ENCODE data around the gene FAM163A.

The FAM163A gene

DNA sequence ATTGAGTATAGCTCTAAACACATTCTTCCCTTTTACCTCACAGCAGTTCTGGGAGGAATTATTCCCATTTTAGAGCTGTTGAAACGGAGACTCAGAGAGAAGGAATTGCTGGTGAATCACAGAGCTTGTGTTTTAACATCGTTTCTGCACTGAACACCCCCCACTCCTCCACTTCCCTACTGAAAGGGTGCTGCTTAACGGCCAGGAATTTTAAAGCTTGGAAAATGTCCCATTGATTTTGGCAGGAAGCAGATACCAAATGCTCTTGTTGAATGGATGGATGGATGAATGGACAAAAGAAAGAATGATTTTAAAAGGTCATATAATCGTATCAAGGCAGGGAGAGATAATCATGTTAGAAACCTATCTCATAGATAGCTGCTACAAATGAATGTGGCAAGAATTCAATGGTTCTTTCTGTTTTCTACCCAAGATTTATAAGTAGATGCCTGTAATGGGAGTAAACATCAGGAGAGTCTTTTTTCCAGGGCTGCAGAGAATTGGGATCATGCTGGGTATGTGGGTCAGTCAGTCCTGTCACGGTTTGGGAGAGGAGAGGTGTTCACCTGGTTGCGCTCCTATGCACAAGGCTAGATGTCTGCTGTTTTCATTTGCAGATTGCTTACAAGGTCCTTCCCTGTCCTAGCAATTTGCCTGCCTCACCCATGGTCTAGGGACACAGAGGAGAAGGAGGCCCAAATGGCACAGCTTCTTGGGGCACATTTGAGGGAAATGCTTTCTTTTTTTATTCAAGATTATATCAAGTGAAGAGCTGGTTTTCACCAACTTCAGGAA lies 19.0 kb downstream of the FAM163A start:
- no peak for DNase-seq (ENCODE audit: low read depth)
- TF ChIP-seq, protein P1, sequence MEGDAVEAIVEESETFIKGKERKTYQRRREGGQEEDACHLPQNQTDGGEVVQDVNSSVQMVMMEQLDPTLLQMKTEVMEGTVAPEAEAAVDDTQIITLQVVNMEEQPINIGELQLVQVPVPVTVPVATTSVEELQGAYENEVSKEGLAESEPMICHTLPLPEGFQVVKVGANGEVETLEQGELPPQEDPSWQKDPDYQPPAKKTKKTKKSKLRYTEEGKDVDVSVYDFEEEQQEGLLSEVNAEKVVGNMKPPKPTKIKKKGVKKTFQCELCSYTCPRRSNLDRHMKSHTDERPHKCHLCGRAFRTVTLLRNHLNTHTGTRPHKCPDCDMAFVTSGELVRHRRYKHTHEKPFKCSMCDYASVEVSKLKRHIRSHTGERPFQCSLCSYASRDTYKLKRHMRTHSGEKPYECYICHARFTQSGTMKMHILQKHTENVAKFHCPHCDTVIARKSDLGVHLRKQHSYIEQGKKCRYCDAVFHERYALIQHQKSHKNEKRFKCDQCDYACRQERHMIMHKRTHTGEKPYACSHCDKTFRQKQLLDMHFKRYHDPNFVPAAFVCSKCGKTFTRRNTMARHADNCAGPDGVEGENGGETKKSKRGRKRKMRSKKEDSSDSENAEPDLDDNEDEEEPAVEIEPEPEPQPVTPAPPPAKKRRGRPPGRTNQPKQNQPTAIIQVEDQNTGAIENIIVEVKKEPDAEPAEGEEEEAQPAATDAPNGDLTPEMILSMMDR (IDR thresholded peaks at IDR 0.05; ENCODE audit: control insufficient read depth, extremely low read depth, insufficient read depth) = no peak
- no peak overlapping the region for H3K4me3 ChIP-seq (ENCODE audit: low read depth, low read length)

DNA sequence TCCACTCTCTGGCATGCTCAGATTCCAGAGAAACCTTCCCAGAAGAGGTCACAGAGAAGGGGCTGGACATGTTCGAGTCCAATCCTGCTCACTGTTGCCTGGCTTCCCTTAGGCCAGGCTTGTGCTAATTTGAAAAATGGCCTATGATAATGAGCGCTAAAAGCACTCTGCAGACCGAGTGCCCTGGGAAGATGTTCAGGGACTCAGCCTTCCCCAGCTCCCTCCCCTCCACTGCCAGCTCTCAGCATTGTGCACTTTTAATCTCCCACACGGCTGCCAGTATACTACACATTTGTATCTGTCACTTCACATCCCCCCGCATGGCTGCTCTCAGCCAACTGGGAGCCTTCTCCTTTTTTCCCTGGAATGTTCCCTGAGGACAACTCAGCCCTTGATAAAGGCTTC lies 24.1 kb downstream of the FAM163A start:
- no peak overlapping the region for H3K4me3 ChIP-seq (ENCODE audit: low read depth, low read length)
- no peak for DNase-seq (ENCODE audit: low read depth)
- TF ChIP-seq, protein P1 (IDR thresholded peaks at IDR 0.05; ENCODE audit: control insufficient read depth, extremely low read depth, insufficient read depth) = no peak

DNA sequence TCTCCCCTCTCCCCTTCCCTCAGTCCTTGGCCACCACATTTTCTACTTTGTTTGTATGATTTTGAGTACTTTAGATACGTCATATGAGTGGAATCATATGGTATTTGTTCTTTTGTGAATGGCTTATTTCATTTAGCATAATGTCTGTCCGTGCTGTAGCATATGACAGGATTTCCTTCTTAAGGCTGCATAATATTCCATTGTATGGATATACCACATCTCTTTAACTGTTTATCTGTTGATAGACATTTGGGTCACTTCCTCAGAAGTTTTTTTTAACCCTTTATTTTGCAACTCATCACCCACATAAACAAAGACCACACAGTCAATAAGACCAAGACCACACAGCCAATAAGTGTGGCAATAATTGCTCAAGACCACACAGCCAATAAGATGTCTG lies 24.9 kb downstream of the FAM163A start:
- TF ChIP-seq, protein P1 (IDR thresholded peaks at IDR 0.05; ENCODE audit: control insufficient read depth, extremely low read depth, insufficient read depth) = no peak
- H3K4me3 ChIP-seq (ENCODE audit: low read depth, low read length) = no peak overlapping the region
- no peak for DNase-seq (ENCODE audit: low read depth)

DNA sequence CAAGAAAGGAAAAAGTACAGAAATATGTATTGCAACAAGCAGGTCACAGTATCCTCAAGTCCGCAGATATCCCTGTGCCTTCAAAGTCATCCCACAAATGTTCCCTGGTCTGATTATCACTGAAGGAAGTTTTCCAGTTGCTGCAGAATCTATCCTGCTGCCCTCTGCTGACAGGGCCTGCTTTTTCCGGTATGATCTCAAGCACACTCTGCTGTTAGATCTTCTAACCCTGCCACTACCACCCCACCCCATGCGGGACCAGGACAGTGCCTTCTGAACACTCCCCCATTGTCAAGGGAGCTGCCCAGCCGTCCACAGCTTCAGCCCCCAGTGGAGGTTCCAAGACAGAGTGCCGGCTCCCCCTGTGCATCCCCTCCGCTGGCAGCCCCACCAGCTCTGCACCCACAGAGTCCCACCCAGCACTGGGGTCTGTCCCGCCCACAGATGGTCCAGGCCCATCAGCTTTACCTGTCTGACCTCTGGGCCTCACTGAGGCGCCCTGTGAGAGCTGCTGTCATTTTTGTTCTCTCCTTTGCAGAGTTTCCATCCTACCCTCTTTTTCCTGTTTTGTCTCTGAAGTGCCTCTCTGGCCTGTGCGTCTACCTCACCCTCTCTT lies 27.9 kb downstream of the FAM163A start:
- TF ChIP-seq, protein P1 (IDR thresholded peaks at IDR 0.05; ENCODE audit: control insufficient read depth, extremely low read depth, insufficient read depth) = peak; percentile 22; the same call in 1 of the 2 replicates
- H3K4me3 ChIP-seq (ENCODE audit: low read depth, low read length) = no peak overlapping the region
- no peak for DNase-seq (ENCODE audit: low read depth)

DNA sequence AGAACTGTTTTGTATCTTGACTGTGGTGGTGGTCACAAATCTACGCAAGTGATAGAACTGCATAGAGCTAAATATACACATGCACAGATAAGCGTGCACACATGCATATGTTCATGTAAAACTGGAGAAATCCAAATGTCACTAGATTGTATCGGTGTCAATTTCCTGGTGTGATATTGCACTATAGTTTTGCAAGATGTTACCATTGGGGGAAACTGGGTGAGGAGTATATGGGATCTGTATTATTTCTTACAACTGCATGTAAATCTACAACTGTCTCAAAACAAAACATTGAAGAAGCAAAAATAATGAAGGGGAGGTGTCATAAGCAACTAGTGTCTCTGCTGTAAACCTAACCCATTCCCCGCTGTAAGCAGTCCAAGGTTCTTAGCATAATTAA lies 30.2 kb downstream of the FAM163A start:
- no peak for DNase-seq (ENCODE audit: low read depth)
- TF ChIP-seq, protein P1 (IDR thresholded peaks at IDR 0.05; ENCODE audit: control insufficient read depth, extremely low read depth, insufficient read depth) = no peak
- H3K4me3 ChIP-seq (ENCODE audit: low read depth, low read length) = no peak overlapping the region

DNA sequence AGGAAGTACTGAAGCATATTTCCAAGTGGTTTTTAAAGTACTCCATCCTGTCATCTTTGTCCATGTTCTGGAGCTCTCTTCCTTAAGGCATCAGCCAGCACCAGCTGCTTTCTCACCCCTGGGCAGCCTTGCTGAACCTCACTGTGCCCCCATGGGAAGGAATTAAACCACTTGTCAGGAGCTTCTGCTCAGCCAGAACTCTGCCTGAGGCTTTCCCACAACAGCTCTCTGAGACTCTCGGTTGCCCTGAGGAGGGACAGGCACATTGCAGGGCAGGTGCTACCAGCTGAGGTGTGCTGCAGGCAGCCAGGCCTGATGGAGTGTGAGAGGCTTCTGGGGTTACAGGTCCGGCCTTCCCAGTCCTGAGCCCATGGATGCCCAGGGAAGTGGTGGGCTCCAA lies 30.9 kb downstream of the FAM163A start:
- no peak for DNase-seq (ENCODE audit: low read depth)

More for the DNA sequence above, 30.9 kb downstream of the FAM163A start:
- TF ChIP-seq, protein P1 (IDR thresholded peaks at IDR 0.05; ENCODE audit: control insufficient read depth, extremely low read depth, insufficient read depth) = no peak
- no peak overlapping the region for H3K4me3 ChIP-seq (ENCODE audit: low read depth, low read length)
